HEK293 (cell line): Measurements from ENCODE around the gene MUC5B.
"Not testable (repeated sequence)": the region's sequence is repeated elsewhere in the genome, so short reads cannot be mapped to it uniquely, and the experiment has no call there.

Experiments
- CTCF ChIP-seq: fragments of 450-650 bp; formaldehyde crosslinking; IDR thresholded peaks from 2 replicates; pipeline ENCODE4 v1.5.1; 2016; ENCODE audit warnings: missing biosample characterization, missing genetic modification characterization
- GFI1B ChIP-seq: fragments of 450-650 bp; formaldehyde crosslinking; IDR thresholded peaks from 2 replicates; pipeline ENCODE4 v1.5.1; 2016; ENCODE audit warnings: missing biosample characterization, missing genetic modification characterization
- HOXA7 ChIP-seq: sonication (generic); formaldehyde crosslinking; IDR thresholded peaks from 2 replicates; pipeline ENCODE4 v1.8.1; 2022; ENCODE audit warnings: missing genetic modification reagents, borderline replicate concordance
- REPIN1 ChIP-seq: fragments of 450-650 bp; formaldehyde crosslinking; IDR thresholded peaks from 2 replicates; pipeline ENCODE4 v1.5.1; 2017; ENCODE audit warnings: missing biosample characterization, missing genetic modification characterization, low read depth
- REST ChIP-seq: fragments of 450-650 bp; formaldehyde crosslinking; IDR thresholded peaks from 2 replicates; pipeline ENCODE4 v1.5.1; 2016; ENCODE audit warnings: missing biosample characterization, missing genetic modification characterization
- TCF7L2 ChIP-seq: IDR thresholded peaks from 2 replicates; pipeline ENCODE4 v1.6.1; 2011; ENCODE audit warnings: low read depth, mild to moderate bottlenecking, inconsistent platforms, low read length, moderate library complexity, borderline replicate concordance
- ZBTB11 ChIP-seq: fragments of 450-650 bp; formaldehyde crosslinking; conservative IDR thresholded peaks from 2 replicates; pipeline ENCODE4 v1.5.1; 2016; ENCODE audit warnings: low read depth, missing biosample characterization, missing genetic modification characterization
- ZBTB7A ChIP-seq: fragments of 450-650 bp; formaldehyde crosslinking; IDR thresholded peaks from 2 replicates; pipeline ENCODE4 v1.5.1; 2016; ENCODE audit warnings: low read depth, missing biosample characterization, missing genetic modification characterization
- ZNF404 ChIP-seq: fragments of 450-650 bp; formaldehyde crosslinking; IDR thresholded peaks from 2 replicates; pipeline ENCODE4 v1.5.1; 2017; ENCODE audit warnings: missing biosample characterization, missing genetic modification characterization
- ZNF610 ChIP-seq: fragments of 450-650 bp; formaldehyde crosslinking; IDR thresholded peaks from 2 replicates; pipeline ENCODE4 v1.5.1; 2016; ENCODE audit warnings: missing biosample characterization, missing genetic modification characterization, borderline replicate concordance

- TF ChIP-seq CTCF; TCF7L2; REST (tag by site-specific recombination); REPIN1 (tag by site-specific recombination); ZBTB11 (tag by site-specific recombination); HOXA7 (CRISPR knock-in tag); ZNF610 (tag by site-specific recombination); ZNF404 (tag by site-specific recombination); GFI1B (tag by site-specific recombination); ZBTB7A (tag by site-specific recombination): not testable (repeated sequence)
Observed at GRCh38 chr11:1184139-1184538, 38.7 kb upstream of the MUC5B start.
